Measurements from ENCODE around the gene SAPCD2.

The SAPCD2 gene

DNA sequence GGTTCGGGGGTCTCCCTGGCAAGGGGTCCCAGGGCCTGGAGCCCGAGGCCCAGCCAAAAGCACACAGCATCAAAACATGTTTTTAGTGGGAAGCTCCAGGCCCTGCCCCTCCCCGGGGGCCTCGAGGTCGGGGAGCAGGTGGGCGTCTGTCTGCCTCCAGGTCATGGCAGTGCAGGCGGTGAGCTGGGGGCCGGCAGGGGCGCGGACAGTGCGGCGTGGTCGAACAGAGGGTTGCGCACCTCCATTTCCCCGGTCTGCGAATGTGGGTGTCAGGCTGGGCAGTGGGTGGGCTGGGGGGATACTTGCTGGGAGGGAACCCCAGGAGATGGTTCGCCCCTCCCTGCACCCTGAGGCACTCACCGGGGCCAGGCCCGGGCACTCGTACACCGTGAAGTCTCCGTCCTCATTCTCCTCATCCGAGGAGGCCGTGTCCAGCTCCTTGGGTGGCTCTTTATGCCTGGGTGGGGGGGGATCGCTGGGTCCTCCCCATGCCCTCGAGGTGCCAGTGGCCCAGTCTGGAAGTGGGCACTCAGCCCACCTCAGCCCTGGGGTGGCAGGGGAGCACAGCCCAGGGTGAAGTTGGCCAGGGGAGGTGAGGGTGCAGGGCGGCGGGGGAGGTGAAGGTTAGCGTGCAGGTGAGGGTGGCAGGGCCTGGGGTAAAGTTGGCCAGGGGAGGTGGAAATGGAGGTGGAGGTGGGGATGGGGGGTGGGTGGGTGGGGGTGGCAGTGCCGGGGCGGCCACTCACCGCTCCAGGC is 30.6 kb downstream of the SAPCD2 start:
- DNase-seq, result no peak
- no peaks in the 10 kb centered on the region for H3K27me3 ChIP-seq (ENCODE audit: insufficient read depth, low read depth, severe bottlenecking)
- no peak overlapping the region for H3K27ac ChIP-seq
- H3K36me3 ChIP-seq, result peaks cover 31% of the 10 kb centered on the region
- TF ChIP-seq, protein P1, sequence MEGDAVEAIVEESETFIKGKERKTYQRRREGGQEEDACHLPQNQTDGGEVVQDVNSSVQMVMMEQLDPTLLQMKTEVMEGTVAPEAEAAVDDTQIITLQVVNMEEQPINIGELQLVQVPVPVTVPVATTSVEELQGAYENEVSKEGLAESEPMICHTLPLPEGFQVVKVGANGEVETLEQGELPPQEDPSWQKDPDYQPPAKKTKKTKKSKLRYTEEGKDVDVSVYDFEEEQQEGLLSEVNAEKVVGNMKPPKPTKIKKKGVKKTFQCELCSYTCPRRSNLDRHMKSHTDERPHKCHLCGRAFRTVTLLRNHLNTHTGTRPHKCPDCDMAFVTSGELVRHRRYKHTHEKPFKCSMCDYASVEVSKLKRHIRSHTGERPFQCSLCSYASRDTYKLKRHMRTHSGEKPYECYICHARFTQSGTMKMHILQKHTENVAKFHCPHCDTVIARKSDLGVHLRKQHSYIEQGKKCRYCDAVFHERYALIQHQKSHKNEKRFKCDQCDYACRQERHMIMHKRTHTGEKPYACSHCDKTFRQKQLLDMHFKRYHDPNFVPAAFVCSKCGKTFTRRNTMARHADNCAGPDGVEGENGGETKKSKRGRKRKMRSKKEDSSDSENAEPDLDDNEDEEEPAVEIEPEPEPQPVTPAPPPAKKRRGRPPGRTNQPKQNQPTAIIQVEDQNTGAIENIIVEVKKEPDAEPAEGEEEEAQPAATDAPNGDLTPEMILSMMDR (IDR thresholded peaks at IDR 0.05; ENCODE audit: low read depth, low read length), result no peak
- no peaks in the 10 kb centered on the region for H3K9me3 ChIP-seq (ENCODE audit: severe bottlenecking)
- no peak overlapping the region for H3K4me3 ChIP-seq (ENCODE audit: low read depth, low read length)

- no peak for DNase-seq
- TF ChIP-seq, protein P1 (IDR thresholded peaks at IDR 0.05; ENCODE audit: low read depth, low read length), result no peak
- Histone ChIP-seq H3K9me3 (ENCODE audit: severe bottlenecking) (no peaks in the 10 kb centered on the region), H3K36me3 (peaks cover 31% of the 10 kb centered on the region), H3K4me3 (ENCODE audit: low read depth, low read length) (no peak overlapping the region), H3K27ac (no peak overlapping the region), H3K27me3 (ENCODE audit: insufficient read depth, low read depth, severe bottlenecking) (no peaks in the 10 kb centered on the region)
Observed at GRCh38 chr9:137038916-137039315, 31.4 kb downstream of the SAPCD2 start.

DNA sequence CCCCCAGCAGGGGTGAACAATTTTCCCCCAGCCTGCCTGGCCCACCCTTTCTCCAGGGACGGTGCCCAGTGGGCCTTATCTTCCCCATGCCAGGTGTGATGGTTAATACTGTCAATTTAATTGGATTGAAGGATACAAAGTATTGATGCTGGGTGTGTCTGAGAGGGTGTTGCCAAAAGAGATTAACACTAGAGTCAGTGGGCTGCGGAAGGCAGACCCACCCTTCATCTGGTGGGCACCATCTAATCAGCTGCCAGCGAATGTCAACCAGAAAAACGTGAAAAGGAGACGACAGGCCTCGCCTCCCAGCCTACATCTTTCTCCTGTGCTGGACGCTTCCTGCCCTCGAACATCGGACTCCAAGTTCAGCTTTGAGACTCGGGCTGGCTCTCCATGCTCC is 32.9 kb downstream of the SAPCD2 start:
- H3K27me3 ChIP-seq (ENCODE audit: insufficient read depth, low read depth, severe bottlenecking), result no peaks in the 10 kb centered on the region
- no peaks in the 10 kb centered on the region for H3K9me3 ChIP-seq (ENCODE audit: severe bottlenecking)
- no peak overlapping the region for H3K27ac ChIP-seq
- H3K36me3 ChIP-seq, result peaks cover 28% of the 10 kb centered on the region
- DNase-seq, result no peak
- H3K4me3 ChIP-seq (ENCODE audit: low read depth, low read length), result no peak overlapping the region
- TF ChIP-seq, protein P1 (IDR thresholded peaks at IDR 0.05; ENCODE audit: low read depth, low read length), result no peak

GRCh38 chr9:137037035-137037434 is 33.3 kb downstream of the SAPCD2 start:
- TF ChIP-seq, protein P1 (IDR thresholded peaks at IDR 0.05; ENCODE audit: low read depth, low read length), result no peak
- Histone ChIP-seq H3K27me3 (ENCODE audit: insufficient read depth, low read depth, severe bottlenecking) (no peaks in the 10 kb centered on the region), H3K9me3 (ENCODE audit: severe bottlenecking) (no peaks in the 10 kb centered on the region), H3K27ac (no peak overlapping the region), H3K36me3 (peaks cover 28% of the 10 kb centered on the region), H3K4me3 (ENCODE audit: low read depth, low read length) (no peak overlapping the region)
- DNase-seq, result no peak

DNA sequence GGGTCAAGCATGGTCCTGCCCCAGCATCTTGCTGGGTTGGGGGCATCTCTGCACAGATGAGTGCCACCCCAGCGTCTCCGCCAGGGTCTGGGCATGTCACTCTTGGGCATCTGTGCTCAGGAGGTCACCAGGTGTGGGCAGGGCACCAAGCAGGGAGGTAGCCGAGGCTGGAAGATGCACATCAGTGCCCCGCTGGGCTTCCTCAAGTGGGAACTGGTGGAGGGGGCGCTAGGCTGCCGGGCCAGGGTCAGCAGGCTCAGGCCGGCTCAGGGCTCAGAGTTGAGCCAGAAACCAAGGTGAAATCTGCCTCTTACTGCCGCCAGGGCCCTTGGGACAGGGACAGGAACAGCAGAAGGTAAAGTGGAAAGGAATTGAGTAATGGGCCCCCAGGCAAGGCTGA is 34.4 kb downstream of the SAPCD2 start:
- H3K36me3 ChIP-seq, result peaks cover 23% of the 10 kb centered on the region
- TF ChIP-seq, protein P1 (IDR thresholded peaks at IDR 0.05; ENCODE audit: low read depth, low read length), result no peak
- no peak for DNase-seq
- H3K9me3 ChIP-seq (ENCODE audit: severe bottlenecking), result no peaks in the 10 kb centered on the region
- no peak overlapping the region for H3K4me3 ChIP-seq (ENCODE audit: low read depth, low read length)
- no peaks in the 10 kb centered on the region for H3K27me3 ChIP-seq (ENCODE audit: insufficient read depth, low read depth, severe bottlenecking)
- no peak overlapping the region for H3K27ac ChIP-seq

GRCh38 chr9:137035507-137035834 is 34.9 kb downstream of the SAPCD2 start:
- Histone ChIP-seq H3K36me3 (peaks cover 20% of the 10 kb centered on the region), H3K27me3 (ENCODE audit: insufficient read depth, low read depth, severe bottlenecking) (no peaks in the 10 kb centered on the region), H3K4me3 (ENCODE audit: low read depth, low read length) (no peak overlapping the region), H3K27ac (no peak overlapping the region), H3K9me3 (ENCODE audit: severe bottlenecking) (no peaks in the 10 kb centered on the region)
- no peak for DNase-seq
- TF ChIP-seq, protein P1 (IDR thresholded peaks at IDR 0.05; ENCODE audit: low read depth, low read length), result no peak
